GM21619 (cell line): ENCODE results near the gene TMEM63A.
"Not testable (repeated sequence)": the region's sequence is repeated elsewhere in the genome, so short reads cannot be mapped to it uniquely, and the experiment has no call there.

Experiments used
- ATAC-seq: cut with Tn5 transposase; IDR thresholded peaks from one replicate; pipeline ENCODE4 v1.9.1; 2021; ENCODE audit not compliant: unreplicated experiment

TMEM63A gene

DNA sequence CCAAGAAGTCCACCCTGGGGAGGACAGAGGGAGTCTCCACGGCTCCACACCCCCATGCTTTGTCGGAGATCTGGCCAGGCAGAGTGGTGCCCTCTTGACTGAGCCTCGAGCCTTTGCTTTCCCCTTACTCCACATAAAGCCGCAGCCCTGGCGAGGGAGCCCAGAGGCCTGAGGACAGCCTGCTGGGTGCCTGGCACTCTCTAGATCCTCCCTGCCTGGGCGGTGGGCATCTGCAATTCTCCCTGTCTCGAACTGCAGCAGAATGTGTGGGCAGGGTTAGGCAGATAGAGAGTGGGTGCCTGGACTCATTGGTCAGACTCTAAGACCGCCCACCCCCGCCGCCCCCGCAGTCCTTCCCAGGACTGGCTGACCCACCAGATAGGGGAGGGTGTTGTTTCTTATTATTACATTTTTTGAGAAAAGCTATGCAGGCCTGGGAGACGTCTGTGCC, 58.3 kb downstream of the TMEM63A start:
- no peak for ATAC-seq

GRCh38 chr1:225822655-225823403, 59.4 kb downstream of the TMEM63A start:
- ATAC-seq: no peak

DNA sequence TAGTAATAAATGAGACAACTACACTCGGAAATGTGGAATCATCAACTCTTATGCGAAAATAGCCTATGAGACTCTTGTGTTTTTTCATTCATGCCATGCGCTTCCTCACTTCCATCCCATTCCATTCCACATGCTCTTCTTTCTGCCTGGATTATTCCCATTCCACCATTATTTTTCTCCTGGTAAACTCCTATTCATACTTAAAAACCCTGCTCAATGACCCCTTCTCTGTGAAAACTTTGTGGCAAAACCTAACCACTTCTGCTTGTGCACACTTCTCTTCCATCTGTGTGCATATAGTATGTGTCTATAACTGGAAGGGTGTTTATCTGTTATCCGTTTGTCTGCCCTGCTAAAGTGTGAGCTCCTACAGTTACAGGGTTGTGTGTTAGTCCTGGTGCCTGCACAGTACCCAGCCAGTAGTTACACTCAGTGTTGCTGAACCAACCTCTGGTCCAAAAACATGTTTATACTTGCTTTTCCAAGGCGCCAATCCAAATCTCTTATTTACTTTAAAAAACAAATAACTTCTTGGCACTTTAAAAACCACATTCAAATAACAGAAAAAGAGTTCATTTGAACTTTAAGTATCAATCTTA, 61.6 kb downstream of the TMEM63A start:
- ATAC-seq: no peak

DNA sequence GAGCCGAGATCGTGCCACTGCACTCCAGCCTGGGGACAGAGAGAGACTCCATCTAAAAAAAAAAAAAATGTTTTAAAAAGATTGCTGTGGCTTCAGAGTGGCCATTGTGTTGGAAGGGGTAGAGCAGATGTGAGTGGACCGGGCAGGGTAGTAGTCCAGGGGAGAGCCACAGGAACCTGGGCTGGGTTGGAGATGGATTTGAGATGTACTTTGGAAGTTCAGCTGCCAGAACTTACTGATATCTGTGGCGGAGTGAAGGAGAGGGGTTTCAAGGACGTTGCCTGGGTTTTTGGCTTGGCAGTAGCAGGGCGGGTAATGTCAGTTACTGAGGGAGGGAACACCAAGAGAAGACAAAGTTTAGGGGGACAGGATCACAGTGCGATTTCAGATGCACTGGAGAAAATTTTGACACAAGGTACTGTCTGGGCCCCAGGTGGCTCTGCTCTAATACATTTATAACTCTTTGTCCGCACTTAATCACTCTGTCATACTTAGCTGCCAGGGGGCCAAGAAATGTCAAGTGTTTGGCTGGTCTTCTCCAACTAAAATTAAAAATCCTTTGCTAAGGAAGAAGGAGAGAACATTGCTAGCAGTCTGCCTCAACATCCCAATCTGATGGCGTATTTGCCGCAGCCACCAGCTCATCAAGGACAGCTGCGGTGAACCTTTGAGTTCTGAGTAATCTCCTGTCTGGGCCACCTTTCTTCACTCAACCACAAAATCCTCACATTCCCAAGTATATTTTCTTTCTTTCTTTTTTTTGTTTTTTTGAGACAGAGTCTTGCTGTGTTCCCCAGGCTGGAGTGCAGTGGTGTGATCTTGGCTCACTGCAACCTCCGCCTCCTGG, 62.6 kb downstream of the TMEM63A start:
- ATAC-seq: no peak

GRCh38 chr1:225818229-225818628, 64.0 kb downstream of the TMEM63A start:
- no peak for ATAC-seq

- no peak for ATAC-seq
These were observed 64.5 kb downstream of the TMEM63A start for GRCh38 chr1:225817611-225818061.

- ATAC-seq: no peak
These were observed 65.3 kb downstream of the TMEM63A start for GRCh38 chr1:225816643-225817538.

GRCh38 chr1:225815526-225816178, 66.5 kb downstream of the TMEM63A start:
- ATAC-seq: no peak

DNA sequence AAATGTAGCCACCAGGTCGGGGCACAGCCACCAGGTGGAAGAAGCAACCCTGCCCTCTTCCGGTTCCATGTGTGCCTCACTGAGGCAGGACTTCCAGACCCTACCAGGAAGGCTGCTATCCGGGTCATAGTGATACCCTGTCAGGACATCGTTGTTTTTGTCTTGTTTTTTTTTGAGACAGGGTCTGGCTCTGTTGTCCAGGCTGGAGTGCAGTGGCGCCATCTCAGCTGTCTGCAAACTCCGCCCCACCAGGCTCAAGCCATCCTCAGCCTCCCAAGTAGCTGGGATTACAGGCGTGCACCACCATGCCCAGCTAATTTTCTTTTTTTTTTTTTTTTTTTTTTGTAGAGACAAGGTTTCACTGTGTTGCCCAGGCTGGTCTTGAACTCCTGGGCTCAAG, 67.1 kb downstream of the TMEM63A start:
- not testable (repeated sequence) for ATAC-seq

- no peak for ATAC-seq
These were observed 67.8 kb downstream of the TMEM63A start for GRCh38 chr1:225814381-225814780.

- ATAC-seq: no peak
These were observed 68.8 kb downstream of the TMEM63A start for GRCh38 chr1:225813214-225813964.

- no peak for ATAC-seq
These were observed 69.5 kb downstream of the TMEM63A start for GRCh38 chr1:225812488-225813213.

- no peak for ATAC-seq
These were observed 70.3 kb downstream of the TMEM63A start for GRCh38 chr1:225811622-225812487.

- not testable (repeated sequence) for ATAC-seq
These were observed 71.3 kb downstream of the TMEM63A start for GRCh38 chr1:225810579-225811538.

GRCh38 chr1:225809842-225810578, 72.2 kb downstream of the TMEM63A start, which contains the start of gene EPHX1:
Gene EPHX1 (plus strand): TSS chr1:225810124. CDS start chr1:225828730, 18,606 bp downstream.
- ATAC-seq: peak; percentile 96

DNA sequence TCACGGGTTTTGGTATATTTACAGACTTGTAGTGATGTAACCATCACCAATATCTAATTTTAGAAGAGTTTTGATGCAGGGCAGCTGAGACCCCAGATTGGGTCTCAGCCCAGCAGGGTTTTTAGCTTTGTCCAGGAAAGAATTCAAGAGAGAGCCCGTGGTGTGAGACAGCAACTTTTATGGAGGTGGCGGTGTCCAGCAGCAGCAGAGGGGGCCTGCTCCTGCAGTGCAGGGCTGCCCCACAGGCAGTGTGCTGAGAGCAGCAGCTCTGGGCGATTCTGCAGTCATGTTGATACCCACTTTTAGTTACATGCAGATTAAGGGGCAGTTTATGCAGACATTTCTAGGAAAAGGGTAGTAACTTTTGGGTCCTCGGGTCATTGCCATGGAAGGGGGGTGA, 74.0 kb downstream of the TMEM63A start:
- no peak for ATAC-seq
